ENCODE measurements around the gene DNAJC5.
"Not testable (repeated sequence)": the region's sequence is repeated elsewhere in the genome, so short reads cannot be mapped to it uniquely, and the experiment has no call there.

The DNAJC5 gene

DNA sequence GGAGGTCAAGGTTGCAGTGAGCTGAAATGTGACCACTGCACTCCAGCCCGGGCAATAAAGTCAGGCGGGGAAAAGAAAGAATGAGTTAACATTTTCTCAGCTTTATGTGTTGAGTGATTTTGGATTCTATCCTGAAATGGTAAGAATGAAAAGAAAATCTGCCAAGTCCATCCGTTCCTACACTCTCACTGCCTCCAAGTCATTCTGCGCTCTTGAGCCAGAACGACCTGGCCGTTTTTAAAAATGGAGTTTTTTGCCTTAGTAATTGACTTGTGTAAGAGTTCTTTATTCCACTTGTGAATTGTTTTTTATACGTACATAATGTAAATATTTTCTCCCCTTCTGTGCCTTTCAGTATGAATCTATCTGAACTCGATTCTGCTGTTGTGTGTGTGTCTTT is 28.7 kb downstream of the DNAJC5 start:
- Histone ChIP-seq H3K27ac (ENCODE audit: low read length) (no peak overlapping the region), H3K36me3 (ENCODE audit: control insufficient read depth in 1 of 2, insufficient read depth in 2 of 2, low read length in 2 of 2) (peaks cover 8 to 23% of the 10 kb centered on the region in 2 donors), H3K4me1 (ENCODE audit: control insufficient read depth in 1 of 2, insufficient read depth in 2 of 2, low read length in 2 of 2) (no peaks in the 10 kb centered on the region), H3K4me3 (ENCODE audit: low read depth in 1 of 2, low read length in 2 of 2) (no peak overlapping the region), H3K27me3 (ENCODE audit: low read depth, low read length) (no peaks in the 10 kb centered on the region), H3K9me3 (ENCODE audit: control insufficient read depth in 1 of 2, low read length in 2 of 2) (no peaks in the 10 kb centered on the region)

DNA sequence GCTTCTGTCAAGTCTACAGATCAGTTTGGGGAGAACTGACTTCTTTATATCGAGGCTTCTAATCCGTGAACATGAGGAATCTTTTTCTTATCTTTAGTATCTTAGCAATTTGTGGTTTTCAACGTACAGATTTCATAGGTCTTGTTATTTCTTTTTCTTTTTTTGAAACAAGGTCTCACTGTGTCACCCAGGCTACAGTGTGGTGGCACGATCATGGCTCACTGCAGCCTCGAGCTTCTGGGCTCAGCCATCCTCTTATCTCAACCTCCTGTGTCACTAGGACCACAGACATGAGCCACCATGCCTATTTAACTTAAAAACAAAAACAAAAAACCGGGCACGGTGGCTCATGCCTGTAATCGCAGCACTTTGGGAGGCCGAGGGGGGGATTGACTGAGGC is 29.3 kb downstream of the DNAJC5 start:
- Histone ChIP-seq H3K9me3 (ENCODE audit: control insufficient read depth in 1 of 2, low read length in 2 of 2) (no peaks in the 10 kb centered on the region), H3K36me3 (ENCODE audit: control insufficient read depth in 1 of 2, insufficient read depth in 2 of 2, low read length in 2 of 2) (peaks cover 13 to 24% of the 10 kb centered on the region in 2 donors), H3K27me3 (ENCODE audit: low read depth, low read length) (no peaks in the 10 kb centered on the region), H3K4me3 (ENCODE audit: low read depth in 1 of 2, low read length in 2 of 2) (no peak overlapping the region), H3K27ac (ENCODE audit: low read length) (no peak overlapping the region), H3K4me1 (ENCODE audit: control insufficient read depth in 1 of 2, insufficient read depth in 2 of 2, low read length in 2 of 2) (no peaks in the 10 kb centered on the region)

DNA sequence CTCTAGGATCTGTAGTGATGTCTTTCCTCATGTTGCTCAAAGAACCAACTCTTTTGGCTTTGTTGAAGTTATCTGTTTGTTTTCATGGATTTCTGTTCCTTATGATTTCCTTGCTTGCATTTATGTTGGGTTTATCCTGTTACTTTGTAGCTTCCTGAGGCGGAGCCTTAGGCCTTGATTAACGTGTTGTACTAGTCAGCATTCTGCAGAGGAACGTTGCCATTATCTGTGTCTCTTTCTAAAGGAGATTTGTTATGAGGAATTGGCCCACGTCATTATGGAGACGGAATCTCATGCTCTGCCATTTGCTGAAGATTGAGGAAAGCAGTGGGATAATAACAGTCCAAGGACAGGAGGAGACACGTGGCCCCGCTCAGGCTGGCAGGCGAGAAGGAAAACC is 31.4 kb downstream of the DNAJC5 start:
- Histone ChIP-seq H3K27me3 (ENCODE audit: low read depth, low read length) (no peaks in the 10 kb centered on the region), H3K36me3 (ENCODE audit: control insufficient read depth in 1 of 2, insufficient read depth in 2 of 2, low read length in 2 of 2) (peaks cover 27 to 39% of the 10 kb centered on the region in 2 donors), H3K4me1 (ENCODE audit: control insufficient read depth in 1 of 2, insufficient read depth in 2 of 2, low read length in 2 of 2) (no peaks in the 10 kb centered on the region), H3K9me3 (ENCODE audit: control insufficient read depth in 1 of 2, low read length in 2 of 2) (no peaks in the 10 kb centered on the region), H3K4me3 (ENCODE audit: low read depth in 1 of 2, low read length in 2 of 2) (no peak overlapping the region), H3K27ac (ENCODE audit: low read length) (no peak overlapping the region)

DNA sequence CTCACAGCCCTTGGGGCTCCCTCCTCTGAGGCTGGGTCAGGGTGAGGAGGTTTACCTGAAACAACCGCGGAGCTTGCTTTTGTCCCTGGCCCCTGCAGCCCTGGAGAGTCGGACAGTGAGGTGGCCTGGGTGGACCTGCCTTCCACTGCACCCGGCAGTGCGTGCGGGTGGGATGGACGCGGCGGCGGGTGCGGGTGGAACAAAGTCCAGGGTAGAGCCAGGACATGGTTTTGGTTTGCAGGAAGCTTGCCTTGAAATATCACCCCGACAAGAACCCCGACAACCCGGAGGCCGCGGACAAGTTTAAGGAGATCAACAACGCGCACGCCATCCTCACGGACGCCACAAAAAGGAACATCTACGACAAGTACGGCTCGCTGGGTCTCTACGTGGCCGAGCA is 34.1 kb downstream of the DNAJC5 start:
- Histone ChIP-seq H3K9me3 (ENCODE audit: control insufficient read depth in 1 of 2, low read length in 2 of 2) (no peaks in the 10 kb centered on the region), H3K27me3 (ENCODE audit: low read depth, low read length) (no peaks in the 10 kb centered on the region), H3K36me3 (ENCODE audit: control insufficient read depth in 1 of 2, insufficient read depth in 2 of 2, low read length in 2 of 2) (peaks cover 38 to 58% of the 10 kb centered on the region in 2 donors), H3K4me3 (ENCODE audit: low read depth in 1 of 2, low read length in 2 of 2) (no peak overlapping the region), H3K4me1 (ENCODE audit: control insufficient read depth in 1 of 2, insufficient read depth in 2 of 2, low read length in 2 of 2) (no peaks in the 10 kb centered on the region), H3K27ac (ENCODE audit: low read length) (no peak overlapping the region)

DNA sequence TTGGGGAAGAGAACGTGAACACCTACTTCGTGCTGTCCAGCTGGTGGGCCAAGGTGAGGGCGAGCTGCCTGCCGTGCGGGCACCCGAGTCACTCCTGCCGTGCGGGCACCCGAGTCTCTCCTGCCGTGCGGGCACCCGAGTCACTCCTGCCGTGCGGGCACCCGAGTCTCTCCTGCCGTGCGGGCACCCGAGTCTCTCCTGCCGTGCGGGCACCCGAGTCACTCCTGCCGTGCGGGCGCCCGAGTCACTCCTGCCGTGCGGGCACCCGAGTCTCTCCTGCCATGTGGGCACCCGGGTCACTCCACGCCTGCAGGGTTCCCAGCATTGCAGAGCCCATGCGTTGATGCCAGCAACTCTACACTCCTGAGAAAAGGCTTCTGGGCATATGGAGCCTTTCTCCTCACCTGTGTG is 34.6 kb downstream of the DNAJC5 start:
- H3K4me3 ChIP-seq (ENCODE audit: low read depth in 1 of 2, low read length in 2 of 2); H3K27ac ChIP-seq (ENCODE audit: low read length); H3K27me3 ChIP-seq (ENCODE audit: low read depth, low read length); H3K9me3 ChIP-seq (ENCODE audit: control insufficient read depth in 1 of 2, low read length in 2 of 2); H3K4me1 ChIP-seq (ENCODE audit: control insufficient read depth in 1 of 2, insufficient read depth in 2 of 2, low read length in 2 of 2): not testable (repeated sequence)
- H3K36me3 ChIP-seq (ENCODE audit: control insufficient read depth in 1 of 2, insufficient read depth in 2 of 2, low read length in 2 of 2): peaks cover 39 to 58% of the 10 kb centered on the region in 2 donors

DNA sequence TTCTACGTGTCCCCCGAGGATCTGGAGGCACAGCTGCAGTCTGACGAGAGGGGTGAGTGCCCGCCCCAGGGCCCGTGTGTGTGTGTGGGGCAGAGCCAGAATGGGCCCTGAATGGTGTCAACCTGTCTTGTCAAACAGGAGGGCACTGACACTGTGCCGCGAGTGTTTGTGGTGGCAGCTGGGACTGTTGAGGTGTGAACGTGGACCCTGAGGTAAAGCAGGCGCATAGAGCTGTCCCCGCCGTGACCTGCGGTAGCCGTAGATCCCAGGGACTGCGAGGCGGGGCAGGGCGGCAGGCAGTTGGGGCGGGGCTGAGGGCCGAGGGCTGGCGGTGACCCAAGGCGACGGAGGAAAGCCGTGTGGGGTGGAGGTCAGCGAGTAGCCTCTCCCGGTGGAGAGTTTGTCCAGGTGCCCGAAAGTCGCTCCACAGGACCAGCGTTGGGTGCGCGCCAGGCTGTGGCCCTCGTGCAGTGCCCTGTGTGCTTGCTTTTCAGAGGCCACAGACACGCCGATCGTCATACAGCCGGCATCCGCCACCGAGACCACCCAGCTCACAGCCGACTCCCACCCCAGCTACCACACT is 36.1 kb downstream of the DNAJC5 start:
- no peaks in the 10 kb centered on the region for H3K4me1 ChIP-seq (ENCODE audit: control insufficient read depth in 1 of 2, insufficient read depth in 2 of 2, low read length in 2 of 2)
- H3K27me3 ChIP-seq (ENCODE audit: low read depth, low read length): no peaks in the 10 kb centered on the region
- H3K9me3 ChIP-seq (ENCODE audit: control insufficient read depth in 1 of 2, low read length in 2 of 2): no peaks in the 10 kb centered on the region
- H3K36me3 ChIP-seq (ENCODE audit: control insufficient read depth in 1 of 2, insufficient read depth in 2 of 2, low read length in 2 of 2): peaks cover 47 to 72% of the 10 kb centered on the region in 2 donors
- H3K27ac ChIP-seq (ENCODE audit: low read length): no peak overlapping the region
- no peak overlapping the region for H3K4me3 ChIP-seq (ENCODE audit: low read depth in 1 of 2, low read length in 2 of 2)

DNA sequence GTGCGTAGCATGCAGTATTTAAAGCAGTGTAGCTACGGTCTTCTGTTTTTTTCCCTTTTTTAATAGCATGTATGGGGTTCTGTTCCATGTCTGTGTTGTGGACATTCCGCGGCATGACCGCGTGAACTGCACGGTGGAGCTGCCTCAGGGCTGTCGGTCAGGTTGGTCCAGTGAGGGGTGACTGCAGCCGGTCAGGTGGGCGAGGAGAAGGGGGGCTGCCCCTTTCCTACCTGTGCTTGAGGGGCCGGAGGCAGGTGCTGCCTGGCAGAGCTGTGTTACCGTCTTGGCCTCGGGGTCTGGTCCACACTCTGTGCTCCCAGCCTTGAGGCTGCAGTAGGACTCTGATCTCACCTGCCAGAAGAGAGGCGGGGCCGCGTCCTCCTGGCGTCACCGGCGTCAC is 36.8 kb downstream of the DNAJC5 start:
- no peaks in the 10 kb centered on the region for H3K27me3 ChIP-seq (ENCODE audit: low read depth, low read length)
- no peak overlapping the region for H3K4me3 ChIP-seq (ENCODE audit: low read depth in 1 of 2, low read length in 2 of 2)
- H3K36me3 ChIP-seq (ENCODE audit: control insufficient read depth in 1 of 2, insufficient read depth in 2 of 2, low read length in 2 of 2): peaks cover 47 to 68% of the 10 kb centered on the region in 2 donors
- no peaks in the 10 kb centered on the region for H3K9me3 ChIP-seq (ENCODE audit: control insufficient read depth in 1 of 2, low read length in 2 of 2)
- H3K4me1 ChIP-seq (ENCODE audit: control insufficient read depth in 1 of 2, insufficient read depth in 2 of 2, low read length in 2 of 2): no peaks in the 10 kb centered on the region
- H3K27ac ChIP-seq (ENCODE audit: low read length): no peak overlapping the region

DNA sequence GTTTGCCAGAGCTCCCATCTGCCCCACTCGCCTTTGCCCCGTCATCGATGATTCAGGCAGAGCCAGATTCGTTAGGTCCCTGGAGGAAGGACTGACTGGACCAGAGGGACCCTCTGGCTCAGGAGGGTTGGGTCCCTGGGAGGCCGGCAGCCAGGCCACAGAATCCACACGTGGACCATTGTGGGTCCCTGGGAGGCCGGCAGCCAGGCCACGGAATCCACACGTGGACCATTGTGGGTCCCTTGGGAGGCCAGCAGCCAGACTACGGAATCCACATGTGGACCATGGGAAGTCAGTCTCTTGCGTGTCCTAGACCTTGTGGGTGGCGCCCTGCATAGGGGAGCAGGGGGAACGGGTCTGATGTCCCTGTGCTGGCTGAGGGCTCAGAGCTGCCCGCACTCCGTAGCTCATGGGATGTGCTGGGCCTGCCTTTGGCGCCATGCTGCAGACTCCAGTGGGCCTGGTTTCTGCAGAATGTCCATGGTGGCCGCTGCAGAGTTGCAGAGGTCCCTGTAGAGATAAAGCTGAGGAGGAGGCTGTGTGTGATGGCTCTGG is 37.8 kb downstream of the DNAJC5 start:
- Histone ChIP-seq H3K4me3 (ENCODE audit: low read depth in 1 of 2, low read length in 2 of 2) (no peak overlapping the region), H3K27ac (ENCODE audit: low read length) (no peak overlapping the region), H3K4me1 (ENCODE audit: control insufficient read depth in 1 of 2, insufficient read depth in 2 of 2, low read length in 2 of 2) (no peaks in the 10 kb centered on the region), H3K36me3 (ENCODE audit: control insufficient read depth in 1 of 2, insufficient read depth in 2 of 2, low read length in 2 of 2) (peaks cover 47 to 67% of the 10 kb centered on the region in 2 donors), H3K27me3 (ENCODE audit: low read depth, low read length) (no peaks in the 10 kb centered on the region), H3K9me3 (ENCODE audit: control insufficient read depth in 1 of 2, low read length in 2 of 2) (no peaks in the 10 kb centered on the region)

DNA sequence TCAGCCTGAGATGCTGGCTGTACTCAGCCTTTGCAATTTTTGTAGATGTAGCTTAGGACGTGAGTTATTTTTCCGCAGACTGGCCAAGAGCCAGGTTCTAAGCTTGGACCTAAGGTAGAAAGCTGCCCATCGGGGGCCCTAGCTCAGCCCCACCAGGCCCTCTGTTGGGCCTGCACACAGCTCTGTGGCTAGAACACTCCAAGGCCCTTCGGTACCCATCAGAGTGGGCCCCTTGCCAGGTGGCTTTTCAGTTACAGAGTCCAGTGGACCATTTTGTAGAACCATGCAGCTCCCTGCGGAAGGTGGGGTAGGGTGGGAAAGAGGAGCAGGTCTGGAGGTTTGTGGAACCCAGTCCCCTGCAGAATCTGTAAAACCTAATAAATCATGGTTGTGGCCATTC is 38.7 kb downstream of the DNAJC5 start:
- H3K27me3 ChIP-seq (ENCODE audit: low read depth, low read length): no peaks in the 10 kb centered on the region
- H3K4me1 ChIP-seq (ENCODE audit: control insufficient read depth in 1 of 2, insufficient read depth in 2 of 2, low read length in 2 of 2): no peaks in the 10 kb centered on the region
- H3K27ac ChIP-seq (ENCODE audit: low read length): no peak overlapping the region
- peaks cover 39 to 60% of the 10 kb centered on the region in 2 donors for H3K36me3 ChIP-seq (ENCODE audit: control insufficient read depth in 1 of 2, insufficient read depth in 2 of 2, low read length in 2 of 2)
- H3K4me3 ChIP-seq (ENCODE audit: low read depth in 1 of 2, low read length in 2 of 2): no peak overlapping the region
- H3K9me3 ChIP-seq (ENCODE audit: control insufficient read depth in 1 of 2, low read length in 2 of 2): no peaks in the 10 kb centered on the region

DNA sequence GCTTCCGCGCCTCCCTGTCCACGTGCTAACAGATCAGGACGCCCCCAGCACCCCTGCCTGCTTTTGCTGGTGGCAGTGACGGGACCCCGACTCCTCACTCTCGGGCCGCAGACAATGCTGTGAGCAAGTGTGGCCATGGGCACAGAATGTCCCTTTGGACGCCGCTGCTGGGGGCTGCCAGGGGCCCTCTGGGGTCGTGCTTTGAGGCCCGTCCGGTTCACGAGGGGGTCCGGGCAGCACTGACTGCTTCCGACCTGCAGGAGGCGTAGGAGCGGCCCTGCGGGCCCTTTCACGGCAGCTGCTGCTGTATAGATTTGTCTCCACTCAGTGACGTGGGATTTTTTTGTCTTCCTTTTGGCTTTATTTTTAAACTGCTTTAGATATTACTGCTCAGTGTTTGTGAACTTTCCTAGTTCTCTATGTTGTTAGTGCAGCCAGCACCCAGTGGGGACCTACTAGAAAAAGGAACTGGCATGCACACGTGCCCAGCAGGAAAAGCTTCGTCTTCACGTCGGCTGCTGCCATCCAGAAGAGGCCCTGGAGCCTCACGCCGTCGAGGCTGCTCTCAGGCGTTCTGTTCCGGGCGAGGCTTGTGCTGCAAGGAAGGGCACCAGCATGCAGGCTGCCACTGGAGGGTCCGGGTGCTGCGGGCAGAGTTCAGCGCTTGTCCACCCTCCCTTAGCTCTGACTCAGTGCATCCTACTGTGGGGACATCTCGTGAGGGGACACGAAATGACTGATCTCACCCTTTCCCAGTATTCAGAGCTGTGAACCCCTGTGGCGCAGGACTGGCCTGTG is 39.5 kb downstream of the DNAJC5 start:
- Histone ChIP-seq H3K9me3 (ENCODE audit: control insufficient read depth in 1 of 2, low read length in 2 of 2) (no peaks in the 10 kb centered on the region), H3K4me3 (ENCODE audit: low read depth in 1 of 2, low read length in 2 of 2) (no peak overlapping the region), H3K4me1 (ENCODE audit: control insufficient read depth in 1 of 2, insufficient read depth in 2 of 2, low read length in 2 of 2) (no peaks in the 10 kb centered on the region), H3K27me3 (ENCODE audit: low read depth, low read length) (no peaks in the 10 kb centered on the region), H3K36me3 (ENCODE audit: control insufficient read depth in 1 of 2, insufficient read depth in 2 of 2, low read length in 2 of 2) (peaks cover 34 to 60% of the 10 kb centered on the region in 2 donors), H3K27ac (ENCODE audit: low read length) (no peak overlapping the region)

DNA sequence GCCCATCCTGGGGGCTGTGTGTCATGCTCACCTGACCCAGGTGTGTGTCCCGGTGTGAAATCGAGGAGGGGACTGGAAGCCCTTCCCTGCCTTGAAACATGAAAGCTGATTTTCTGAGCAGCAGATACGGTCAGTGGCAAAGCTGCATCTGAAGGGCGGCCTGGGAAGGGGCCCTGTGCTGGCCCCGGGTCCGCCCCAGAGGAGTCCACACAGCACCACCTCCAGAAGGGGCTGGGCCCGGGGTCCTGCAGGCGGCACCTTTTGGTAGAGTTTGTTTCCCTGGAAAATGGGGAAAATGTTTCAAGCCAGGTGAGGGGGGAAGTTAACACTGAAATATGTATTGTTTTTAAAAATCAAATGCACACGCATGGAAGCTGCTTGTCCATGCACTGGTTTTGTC is 40.5 kb downstream of the DNAJC5 start:
- peaks cover 28 to 57% of the 10 kb centered on the region in 2 donors for H3K36me3 ChIP-seq (ENCODE audit: control insufficient read depth in 1 of 2, insufficient read depth in 2 of 2, low read length in 2 of 2)
- no peaks in the 10 kb centered on the region for H3K9me3 ChIP-seq (ENCODE audit: control insufficient read depth in 1 of 2, low read length in 2 of 2)
- H3K4me1 ChIP-seq (ENCODE audit: control insufficient read depth in 1 of 2, insufficient read depth in 2 of 2, low read length in 2 of 2): no peaks in the 10 kb centered on the region
- no peak overlapping the region for H3K4me3 ChIP-seq (ENCODE audit: low read depth in 1 of 2, low read length in 2 of 2)
- H3K27ac ChIP-seq (ENCODE audit: low read length): no peak overlapping the region
- no peaks in the 10 kb centered on the region for H3K27me3 ChIP-seq (ENCODE audit: low read depth, low read length)
